ENCODE data around the gene SLC46A3.

DNA sequence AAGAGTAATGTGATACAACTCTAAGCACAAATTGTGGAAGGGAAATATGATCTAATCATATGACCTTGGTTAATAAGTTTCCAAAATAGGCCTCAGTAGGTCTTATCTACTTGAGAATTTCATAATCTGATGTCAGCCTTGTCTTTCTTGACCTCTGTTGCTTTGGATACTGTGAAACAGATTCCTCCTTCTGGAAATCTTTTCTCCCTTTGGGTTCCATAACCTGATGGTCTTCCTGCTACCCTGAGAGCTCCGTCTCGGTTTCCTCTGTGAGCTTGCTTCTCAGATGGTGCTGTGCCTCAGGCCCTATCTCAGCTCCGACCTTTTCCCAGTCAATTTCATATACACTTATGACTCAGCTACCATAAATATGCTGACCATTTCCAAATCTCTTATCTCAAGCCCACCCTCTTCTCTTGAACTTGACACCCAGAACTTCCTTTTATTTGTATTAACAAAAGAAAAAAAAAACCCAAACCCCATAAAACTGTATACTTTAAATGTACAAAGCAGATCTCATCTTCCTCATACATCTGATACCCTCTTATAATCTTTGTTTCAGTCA lies 6.4 kb upstream of the SLC46A3 start:
- TF ChIP-seq PRDM4 (tag by site-specific recombination; IDR thresholded peaks at IDR 0.05) (no peak), ZNF324 (tag by site-specific recombination; IDR thresholded peaks at IDR 0.05) (no peak), PATZ1 (tag by site-specific recombination; IDR thresholded peaks at IDR 0.05) (no peak), ZNF274 (IDR thresholded peaks at IDR 0.05; ENCODE audit: low read length) (no peak), ZNF274 (tag by site-specific recombination; IDR thresholded peaks at IDR 0.05; ENCODE audit: borderline replicate concordance) (no peak), ZBTB11 (tag by site-specific recombination; conservative IDR thresholded peaks at IDR 0.05; ENCODE audit: low read depth) (no peak), ZNF558 (tag by site-specific recombination; IDR thresholded peaks at IDR 0.05) (no peak), TSHZ1 (tag by site-specific recombination; IDR thresholded peaks at IDR 0.05; ENCODE audit: borderline replicate concordance) (no peak)
